Thyroid gland (tissue), 4 donors: Measurements from ENCODE around the gene ZNF593OS. TPM values are rescaled to one million over a fixed set of nuclear protein-coding genes. Genes with fewer than 3 reads are reported as not detected.

Experiments used
- DNase-seq, 2 donors: peaks; one replicate each; pipeline ENCODE4 v3.0.0-alpha.2; 2019
- H3K27ac ChIP-seq, 3 donors: fragments of 200-600 bp; sonication (generic); 1 replicate in 2 of 3; 2 replicates in 1 of 3; pipeline ENCODE4 v1.5.1; 2016 to 2019; ENCODE audit warnings: mild to moderate bottlenecking in 1 of 3, moderate library complexity in 1 of 3
- H3K27me3 ChIP-seq: fragments of 200-600 bp; sonication (generic); one replicate; pipeline ENCODE4 v1.5.1; 2019
- H3K36me3 ChIP-seq, 2 donors: fragments of 200-600 bp; sonication (generic); one replicate each; pipeline ENCODE4 v1.5.1; 2016 to 2019
- H3K4me1 ChIP-seq, 2 donors: fragments of 200-600 bp; sonication (generic); one replicate each; pipeline ENCODE4 v1.5.1; 2017 to 2019
- H3K4me3 ChIP-seq, 3 donors: fragments of 200-600 bp; sonication (generic); replicated peaks in 1 of 3; 1 replicate in 2 of 3; 2 replicates in 1 of 3; pipeline ENCODE4 v1.5.1; 2016; ENCODE audit warnings: mild to moderate bottlenecking in 1 of 3
- H3K9me3 ChIP-seq: fragments of 200-600 bp; sonication (generic); one replicate; pipeline ENCODE4 v1.5.1; 2017
- CTCF ChIP-seq, 6 experiments: fragments of 200-600 bp in 3 of 6; fragments of 450-650 bp in 3 of 6; sonication (generic) in 3 of 6; IDR thresholded peaks; one replicate each; pipeline ENCODE4 v1.5.1; 2016 to 2019; ENCODE audit warnings: antibody characterized with exemption in 6 of 6, mild to moderate bottlenecking in 2 of 6, inconsistent platforms in 1 of 6, moderate library complexity in 1 of 6
- POLR2A ChIP-seq, 2 donors: fragments of 450-650 bp; IDR thresholded peaks; one replicate each; pipeline ENCODE4 v1.6.1; 2017; ENCODE audit warnings: antibody characterized with exemption in 2 of 2, mild to moderate bottlenecking in 2 of 2, moderate library complexity in 1 of 2
- WGBS, 2 donors: methylation state at CpG; one replicate each; pipeline ENCODE4 v1.1.5; 2017; 5-methylcytosine and 5-hydroxymethylcytosine counted together
- intact Hi-C: fragments of 100-400 bp; cut with DNase I; formaldehyde crosslinking; loops from one replicate; pipeline ENCODE4 v1.15.1; 2023
- total RNA-seq, 4 donors: library from RNA; depleted of rRNA; stranded (reverse); fragments of >200 nt; gene quantifications; one replicate each; pipeline ENCODE4 v1.2.3, GENCODE V29; 2016

Gene ZNF593OS
- total RNA-seq, 4 donors from 2014 or later = 0.33 TPM; not detected in 3

GRCh38 chr1:26164036-26164860 is 7.4 kb downstream of the ZNF593OS start:
- Histone ChIP-seq H3K27me3 (no peaks in the 10 kb centered on the region), H3K4me1 (peaks cover 13 to 21% of the 10 kb centered on the region in 2 donors), H3K36me3 (no peaks in the 10 kb centered on the region), H3K4me3 (peak overlapping the region in 2 of 3 donors; percentile 28 to 61), H3K9me3 (no peaks in the 10 kb centered on the region), H3K27ac (peak overlapping the region; percentile 15 to 50 (median 44))
- intact Hi-C loops = loop anchor here (5.0 kb wide), 1 partner anchor 57 kb away; no protein-coding TSS in a partner anchor
- DNase-seq = peak; percentile 46 to 51
- WGBS, 2 donors = 26 to 33% methylated on average over 15 to 23 of the region's 72 CpGs
- no peak for TF ChIP-seq POLR2A (IDR thresholded peaks at IDR 0.05)
- peak in 4 of 6 experiments; percentile 46 to 93 (median 76) for TF ChIP-seq CTCF (IDR thresholded peaks at IDR 0.05)

- Histone ChIP-seq H3K27me3 (no peaks in the 10 kb centered on the region), H3K4me3 (peak overlapping the region in 1 of 3 donors; percentile 28), H3K36me3 (no peaks in the 10 kb centered on the region), H3K4me1 (peaks cover 13 to 17% of the 10 kb centered on the region in 2 donors), H3K9me3 (no peaks in the 10 kb centered on the region), H3K27ac (no peak overlapping the region)
- WGBS, 2 donors = 53 to 68% methylated on average over 9 of the region's 9 CpGs
- DNase-seq = no peak
- TF ChIP-seq CTCF (IDR thresholded peaks at IDR 0.05) (no peak), POLR2A (IDR thresholded peaks at IDR 0.05) (no peak)
- intact Hi-C loops = loop anchor here (5.0 kb wide), 1 partner anchor 56 kb away; no protein-coding TSS in a partner anchor
These were observed 8.0 kb downstream of the ZNF593OS start for GRCh38 chr1:26163684-26164035.

- TF ChIP-seq CTCF (IDR thresholded peaks at IDR 0.05) = no peak
- TF ChIP-seq POLR2A (IDR thresholded peaks at IDR 0.05) = no peak
- intact Hi-C loops = loop anchor here (5.0 kb wide), 1 partner anchor 55 kb away; no protein-coding TSS in a partner anchor
These were observed 9.4 kb downstream of the ZNF593OS start for GRCh38 chr1:26162220-26162709.

GRCh38 chr1:26161415-26162219 is 10.0 kb downstream of the ZNF593OS start:
- Histone ChIP-seq H3K27me3 (no peaks in the 10 kb centered on the region), H3K36me3 (no peaks in the 10 kb centered on the region), H3K27ac (peak overlapping the region in 2 of 3 donors; percentile 36 to 45), H3K9me3 (no peaks in the 10 kb centered on the region), H3K4me3 (peak overlapping the region in 2 of 3 donors; percentile 25 to 49), H3K4me1 (peaks cover 13 to 17% of the 10 kb centered on the region in 2 donors)
- 0 to 7% methylated on average over 1 to 13 of the region's 98 CpGs for WGBS, 2 donors
- TF ChIP-seq CTCF (IDR thresholded peaks at IDR 0.05) (peak in 2 of 6 experiments; percentile 39 to 41), POLR2A (IDR thresholded peaks at IDR 0.05) (no peak)
- DNase-seq = peak; percentile 66 to 68
- intact Hi-C loops = loop anchor here (5.0 kb wide), 1 partner anchor 54 kb away; no protein-coding TSS in a partner anchor

More at GRCh38 chr1:26162220-26162709, 9.4 kb downstream of the ZNF593OS start:
- Histone ChIP-seq H3K27ac (peak overlapping the region in 1 of 3 donors; percentile 36), H3K4me1 (peaks cover 13 to 17% of the 10 kb centered on the region in 2 donors), H3K9me3 (no peaks in the 10 kb centered on the region), H3K4me3 (peak overlapping the region in 2 of 3 donors; percentile 25 to 49), H3K27me3 (no peaks in the 10 kb centered on the region), H3K36me3 (no peaks in the 10 kb centered on the region)
- no peak for DNase-seq
- 27 to 29% methylated on average over 20 to 21 of the region's 21 CpGs for WGBS, 2 donors
